ENCODE results near the gene PLA2G4E.

DNA sequence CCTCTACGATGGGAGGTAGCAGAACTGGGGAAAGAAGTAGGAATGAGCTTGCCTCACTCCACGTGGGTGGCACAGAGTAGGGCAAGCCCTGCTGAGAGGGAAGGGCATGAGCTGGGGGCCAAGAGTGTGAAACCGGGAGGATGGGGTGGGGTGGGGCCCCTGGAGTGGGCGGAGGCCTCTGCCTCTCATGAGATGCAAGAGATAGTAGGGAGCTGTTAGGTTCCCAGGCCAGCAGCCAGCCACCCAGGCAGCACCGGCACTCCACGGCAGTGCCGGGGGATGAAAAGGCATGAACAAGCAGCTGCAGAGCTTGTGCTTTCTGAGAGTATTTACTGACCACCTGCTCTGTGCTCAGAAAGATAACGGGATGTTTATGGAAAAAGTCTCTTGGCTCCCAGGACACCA lies 24.4 kb upstream of the PLA2G4E start:
- TF ChIP-seq, protein P1, sequence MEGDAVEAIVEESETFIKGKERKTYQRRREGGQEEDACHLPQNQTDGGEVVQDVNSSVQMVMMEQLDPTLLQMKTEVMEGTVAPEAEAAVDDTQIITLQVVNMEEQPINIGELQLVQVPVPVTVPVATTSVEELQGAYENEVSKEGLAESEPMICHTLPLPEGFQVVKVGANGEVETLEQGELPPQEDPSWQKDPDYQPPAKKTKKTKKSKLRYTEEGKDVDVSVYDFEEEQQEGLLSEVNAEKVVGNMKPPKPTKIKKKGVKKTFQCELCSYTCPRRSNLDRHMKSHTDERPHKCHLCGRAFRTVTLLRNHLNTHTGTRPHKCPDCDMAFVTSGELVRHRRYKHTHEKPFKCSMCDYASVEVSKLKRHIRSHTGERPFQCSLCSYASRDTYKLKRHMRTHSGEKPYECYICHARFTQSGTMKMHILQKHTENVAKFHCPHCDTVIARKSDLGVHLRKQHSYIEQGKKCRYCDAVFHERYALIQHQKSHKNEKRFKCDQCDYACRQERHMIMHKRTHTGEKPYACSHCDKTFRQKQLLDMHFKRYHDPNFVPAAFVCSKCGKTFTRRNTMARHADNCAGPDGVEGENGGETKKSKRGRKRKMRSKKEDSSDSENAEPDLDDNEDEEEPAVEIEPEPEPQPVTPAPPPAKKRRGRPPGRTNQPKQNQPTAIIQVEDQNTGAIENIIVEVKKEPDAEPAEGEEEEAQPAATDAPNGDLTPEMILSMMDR (IDR thresholded peaks at IDR 0.05): no peak
- TF ChIP-seq POLR2A (IDR thresholded peaks at IDR 0.05): no peak
